ENCODE measurements around the gene SURF4.

SURF4 gene

DNA sequence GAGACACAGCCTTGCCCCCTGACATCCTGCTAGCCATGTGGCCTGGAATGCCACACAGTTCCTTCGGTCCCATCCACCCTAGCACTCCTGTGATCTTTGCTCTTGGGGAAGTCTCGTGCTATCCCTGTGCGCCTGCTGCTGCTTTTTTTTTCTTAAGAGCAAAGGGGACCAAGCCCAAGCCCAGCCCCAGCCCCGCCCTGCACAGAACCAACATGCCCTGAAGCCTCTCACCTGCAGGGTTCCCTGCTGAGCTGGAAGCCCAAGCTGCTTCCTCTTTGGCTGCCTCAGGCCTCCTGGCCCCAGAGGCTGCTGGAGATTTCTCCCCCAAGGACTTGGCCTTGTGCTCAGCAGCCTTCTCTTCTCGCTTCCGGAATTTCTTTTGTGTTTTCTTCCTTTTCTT lies 41.7 kb downstream of the SURF4 start:
- Histone ChIP-seq H3K9me3 (ENCODE audit: insufficient read depth, low read length, severe bottlenecking) (no peaks in the 10 kb centered on the region), H3K4me1 (ENCODE audit: insufficient read depth, low read length) (peaks cover 30% of the 10 kb centered on the region), H3K36me3 (ENCODE audit: insufficient read depth, low read length) (peaks cover 47% of the 10 kb centered on the region), H3K27me3 (ENCODE audit: insufficient read depth, low read length, poor library complexity) (no peaks in the 10 kb centered on the region), H3K79me2 (ENCODE audit: insufficient read depth, low read length) (peaks cover 33% of the 10 kb centered on the region), H4K20me1 (ENCODE audit: insufficient read depth, low read length) (peaks cover 41% of the 10 kb centered on the region), H3K4me3 (ENCODE audit: low read depth in 1 of 2, low read length in 2 of 2) (peak overlapping the region in 1 of 2 experiments; percentile 88; a peak in 2 of 4 replicates), H3K4me2 (ENCODE audit: insufficient read depth, low read length) (peak overlapping the region; percentile 95), H3K9ac (ENCODE audit: low read depth, low read length) (peak overlapping the region; percentile 79; the same call in 1 of the 2 replicates), H2AFZ (ENCODE audit: low read depth, low read length) (no peak overlapping the region), H3K27ac (ENCODE audit: low read length) (no peak overlapping the region)
- TF ChIP-seq, protein P1, sequence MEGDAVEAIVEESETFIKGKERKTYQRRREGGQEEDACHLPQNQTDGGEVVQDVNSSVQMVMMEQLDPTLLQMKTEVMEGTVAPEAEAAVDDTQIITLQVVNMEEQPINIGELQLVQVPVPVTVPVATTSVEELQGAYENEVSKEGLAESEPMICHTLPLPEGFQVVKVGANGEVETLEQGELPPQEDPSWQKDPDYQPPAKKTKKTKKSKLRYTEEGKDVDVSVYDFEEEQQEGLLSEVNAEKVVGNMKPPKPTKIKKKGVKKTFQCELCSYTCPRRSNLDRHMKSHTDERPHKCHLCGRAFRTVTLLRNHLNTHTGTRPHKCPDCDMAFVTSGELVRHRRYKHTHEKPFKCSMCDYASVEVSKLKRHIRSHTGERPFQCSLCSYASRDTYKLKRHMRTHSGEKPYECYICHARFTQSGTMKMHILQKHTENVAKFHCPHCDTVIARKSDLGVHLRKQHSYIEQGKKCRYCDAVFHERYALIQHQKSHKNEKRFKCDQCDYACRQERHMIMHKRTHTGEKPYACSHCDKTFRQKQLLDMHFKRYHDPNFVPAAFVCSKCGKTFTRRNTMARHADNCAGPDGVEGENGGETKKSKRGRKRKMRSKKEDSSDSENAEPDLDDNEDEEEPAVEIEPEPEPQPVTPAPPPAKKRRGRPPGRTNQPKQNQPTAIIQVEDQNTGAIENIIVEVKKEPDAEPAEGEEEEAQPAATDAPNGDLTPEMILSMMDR (IDR thresholded peaks at IDR 0.05; ENCODE audit: borderline replicate concordance, extremely low read depth, low read length, poor library complexity, severe bottlenecking), result no peak
- no peak for DNase-seq
- no peak for ATAC-seq (ENCODE audit: insufficient read depth, low read depth)

DNA sequence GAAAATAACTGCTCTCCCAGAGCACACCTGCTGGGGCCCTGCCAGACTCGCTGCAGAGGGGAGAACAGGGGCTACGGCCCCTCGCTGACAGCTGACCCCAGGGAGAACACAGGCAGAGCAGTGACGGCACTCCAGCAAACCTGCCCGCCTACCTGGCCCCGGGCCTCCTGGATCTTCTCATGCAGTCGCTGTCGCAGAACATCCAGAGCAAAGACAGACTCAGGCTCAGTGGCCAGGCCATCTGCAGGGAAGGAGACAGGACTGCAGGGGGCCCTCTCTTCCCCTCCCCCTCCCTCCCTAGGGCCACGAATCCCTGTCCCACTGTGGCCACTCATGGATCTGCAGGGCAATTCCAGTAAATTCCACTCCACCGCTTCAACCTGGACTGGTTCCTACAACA lies 42.3 kb downstream of the SURF4 start:
- no peak for ATAC-seq (ENCODE audit: insufficient read depth, low read depth)
- peaks cover 47% of the 10 kb centered on the region for H3K36me3 ChIP-seq (ENCODE audit: insufficient read depth, low read length)

GRCh38 chr9:133333011-133333410 lies 42.8 kb downstream of the SURF4 start:
- Histone ChIP-seq H2AFZ (ENCODE audit: low read depth, low read length) (no peak overlapping the region), H3K36me3 (ENCODE audit: insufficient read depth, low read length) (peaks cover 47% of the 10 kb centered on the region)
- no peak for TF ChIP-seq EZH2 (IDR thresholded peaks at IDR 0.05; ENCODE audit: borderline replicate concordance, low read depth, low read length, severe bottlenecking)
- TF ChIP-seq, protein P1 (IDR thresholded peaks at IDR 0.05; ENCODE audit: borderline replicate concordance, extremely low read depth, low read length, poor library complexity, severe bottlenecking), result no peak

More for the DNA sequence above, 42.3 kb downstream of the SURF4 start:
- Histone ChIP-seq H3K79me2 (ENCODE audit: insufficient read depth, low read length) (peaks cover 33% of the 10 kb centered on the region), H3K9ac (ENCODE audit: low read depth, low read length) (no peak overlapping the region), H3K4me3 (ENCODE audit: low read depth in 1 of 2, low read length in 2 of 2) (no peak overlapping the region), H4K20me1 (ENCODE audit: insufficient read depth, low read length) (peaks cover 41% of the 10 kb centered on the region), H3K27me3 (ENCODE audit: insufficient read depth, low read length, poor library complexity) (no peaks in the 10 kb centered on the region), H3K4me2 (ENCODE audit: insufficient read depth, low read length) (peak overlapping the region; percentile 95; the same call in 1 of the 2 replicates), H3K4me1 (ENCODE audit: insufficient read depth, low read length) (peaks cover 30% of the 10 kb centered on the region), H3K27ac (ENCODE audit: low read length) (no peak overlapping the region), H3K9me3 (ENCODE audit: insufficient read depth, low read length, severe bottlenecking) (no peaks in the 10 kb centered on the region), H2AFZ (ENCODE audit: low read depth, low read length) (no peak overlapping the region)
- no peak for TF ChIP-seq EZH2 (IDR thresholded peaks at IDR 0.05; ENCODE audit: borderline replicate concordance, low read depth, low read length, severe bottlenecking)
- TF ChIP-seq, protein P1 (IDR thresholded peaks at IDR 0.05; ENCODE audit: borderline replicate concordance, extremely low read depth, low read length, poor library complexity, severe bottlenecking), result no peak
- DNase-seq, result no peak

DNA sequence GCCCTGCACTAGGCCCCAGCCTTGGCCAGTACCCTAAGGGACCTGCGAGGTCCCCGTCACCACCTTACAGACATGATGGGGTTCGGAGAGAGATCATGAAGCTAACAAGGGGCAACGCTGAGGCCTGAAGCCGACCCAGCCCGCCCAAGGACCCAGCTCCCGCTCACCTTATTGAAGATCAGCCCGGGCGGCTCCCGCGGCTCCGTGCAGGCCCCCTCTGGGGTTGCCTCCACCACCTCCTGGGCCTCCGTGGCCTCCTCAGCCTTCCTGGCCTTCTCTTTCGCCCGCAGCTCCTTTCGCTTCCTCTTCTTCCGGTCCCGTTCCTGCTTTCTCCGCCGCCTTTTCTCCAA lies 43.5 kb downstream of the SURF4 start:
- Histone ChIP-seq H3K36me3 (ENCODE audit: insufficient read depth, low read length) (peaks cover 47% of the 10 kb centered on the region), H3K9me3 (ENCODE audit: insufficient read depth, low read length, severe bottlenecking) (no peaks in the 10 kb centered on the region), H3K9ac (ENCODE audit: low read depth, low read length) (no peak overlapping the region), H3K4me1 (ENCODE audit: insufficient read depth, low read length) (peaks cover 30% of the 10 kb centered on the region), H3K27ac (ENCODE audit: low read length) (no peak overlapping the region), H3K4me2 (ENCODE audit: insufficient read depth, low read length) (no peak overlapping the region), H2AFZ (ENCODE audit: low read depth, low read length) (no peak overlapping the region), H3K4me3 (ENCODE audit: low read depth in 1 of 2, low read length in 2 of 2) (no peak overlapping the region), H3K27me3 (ENCODE audit: insufficient read depth, low read length, poor library complexity) (no peaks in the 10 kb centered on the region), H4K20me1 (ENCODE audit: insufficient read depth, low read length) (peaks cover 41% of the 10 kb centered on the region), H3K79me2 (ENCODE audit: insufficient read depth, low read length) (peaks cover 33% of the 10 kb centered on the region)
- ATAC-seq (ENCODE audit: insufficient read depth, low read depth), result no peak
- no peak for DNase-seq
- TF ChIP-seq, protein P1 (IDR thresholded peaks at IDR 0.05; ENCODE audit: borderline replicate concordance, extremely low read depth, low read length, poor library complexity, severe bottlenecking), result no peak
- no peak for TF ChIP-seq EZH2 (IDR thresholded peaks at IDR 0.05; ENCODE audit: borderline replicate concordance, low read depth, low read length, severe bottlenecking)

More at GRCh38 chr9:133333011-133333410, 42.8 kb downstream of the SURF4 start:
- no peak overlapping the region for H3K9ac ChIP-seq (ENCODE audit: low read depth, low read length)
- DNase-seq (no peak), ATAC-seq (ENCODE audit: insufficient read depth, low read depth) (no peak)
- H3K4me1 ChIP-seq (ENCODE audit: insufficient read depth, low read length), result peaks cover 30% of the 10 kb centered on the region
- no peak overlapping the region for H3K27ac ChIP-seq (ENCODE audit: low read length)
- H3K4me3 ChIP-seq (ENCODE audit: low read depth in 1 of 2, low read length in 2 of 2), result no peak overlapping the region
- no peaks in the 10 kb centered on the region for H3K27me3 ChIP-seq (ENCODE audit: insufficient read depth, low read length, poor library complexity)
- H3K4me2 ChIP-seq (ENCODE audit: insufficient read depth, low read length), result peak overlapping the region; percentile 8; the same call in 1 of the 2 replicates
- H4K20me1 ChIP-seq (ENCODE audit: insufficient read depth, low read length), result peaks cover 41% of the 10 kb centered on the region
- no peaks in the 10 kb centered on the region for H3K9me3 ChIP-seq (ENCODE audit: insufficient read depth, low read length, severe bottlenecking)
- H3K79me2 ChIP-seq (ENCODE audit: insufficient read depth, low read length), result peaks cover 33% of the 10 kb centered on the region
